SK-N-MC (cell line): ENCODE data around the gene SLC35E3.
"Not testable (repeated sequence)": the region's sequence is repeated elsewhere in the genome, so short reads cannot be mapped to it uniquely, and the experiment has no call there.

Experiments
- EZH2 ChIP-seq: fragments of 200-600 bp; sonication (generic); IDR thresholded peaks from one replicate; pipeline ENCODE4 v1.6.1; 2017; ENCODE audit warnings: antibody characterized with exemption
- FOXP2 ChIP-seq: optimal IDR thresholded peaks from 2 replicates; pipeline ENCODE3; 2011; ENCODE audit warnings: mild to moderate bottlenecking, moderate library complexity; ENCODE audit not compliant: insufficient read depth; ENCODE audit errors: extremely low read length, control extremely low read depth
- POLR2AphosphoS5 ChIP-seq: IDR thresholded peaks from 2 replicates; pipeline ENCODE4 v1.6.1; 2012; ENCODE audit warnings: mild to moderate bottlenecking, low read depth, low read length, borderline replicate concordance

DNA sequence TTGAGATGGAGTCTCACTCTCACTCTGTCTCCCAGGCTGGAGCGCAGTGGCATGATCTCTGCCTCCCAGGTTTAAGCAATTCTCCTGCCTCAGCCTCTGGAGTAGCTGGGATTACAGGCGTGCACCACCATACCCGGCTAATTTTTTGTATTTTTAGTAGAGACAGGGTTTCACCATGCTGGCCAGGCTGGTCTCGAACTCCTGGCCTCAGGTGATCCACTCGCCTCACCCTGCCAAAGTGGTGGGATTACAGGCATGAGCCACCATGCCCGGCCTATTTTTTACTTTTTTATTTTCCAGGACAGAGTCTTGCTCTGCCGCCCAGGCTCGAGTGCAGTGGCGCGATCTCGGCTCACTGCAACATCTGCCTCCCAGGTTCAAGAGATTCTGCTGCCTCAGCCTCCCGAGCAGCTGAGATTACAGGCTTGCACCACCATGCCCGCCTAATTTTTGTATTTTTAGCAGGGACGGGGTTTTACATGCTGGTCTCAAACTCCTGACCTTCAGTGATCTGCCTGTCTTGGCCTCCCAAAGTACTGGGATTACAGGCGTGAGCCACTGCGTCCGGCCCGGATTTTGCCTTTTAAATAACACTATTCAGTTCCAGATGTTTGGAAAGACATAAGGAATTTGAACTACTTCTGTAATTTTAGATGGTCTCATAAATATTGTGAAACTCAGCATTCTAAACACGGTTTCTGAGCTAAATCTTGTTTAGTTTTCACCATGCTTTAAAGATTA is 57.1 kb downstream of the SLC35E3 start:
- not testable (repeated sequence) for TF ChIP-seq POLR2AphosphoS5, EZH2, FOXP2
